ENCODE data around the gene LYAR. TPM values are rescaled to one million over a fixed set of nuclear protein-coding genes. Genes with fewer than 3 reads are reported as not detected.

LYAR gene
- total and polyA plus RNA-seq, 2 of the 13 experiments (the other 11 are each of a cell fraction or from before 2014, with no cell fraction given) = 7.8 to 94.2 TPM

DNA sequence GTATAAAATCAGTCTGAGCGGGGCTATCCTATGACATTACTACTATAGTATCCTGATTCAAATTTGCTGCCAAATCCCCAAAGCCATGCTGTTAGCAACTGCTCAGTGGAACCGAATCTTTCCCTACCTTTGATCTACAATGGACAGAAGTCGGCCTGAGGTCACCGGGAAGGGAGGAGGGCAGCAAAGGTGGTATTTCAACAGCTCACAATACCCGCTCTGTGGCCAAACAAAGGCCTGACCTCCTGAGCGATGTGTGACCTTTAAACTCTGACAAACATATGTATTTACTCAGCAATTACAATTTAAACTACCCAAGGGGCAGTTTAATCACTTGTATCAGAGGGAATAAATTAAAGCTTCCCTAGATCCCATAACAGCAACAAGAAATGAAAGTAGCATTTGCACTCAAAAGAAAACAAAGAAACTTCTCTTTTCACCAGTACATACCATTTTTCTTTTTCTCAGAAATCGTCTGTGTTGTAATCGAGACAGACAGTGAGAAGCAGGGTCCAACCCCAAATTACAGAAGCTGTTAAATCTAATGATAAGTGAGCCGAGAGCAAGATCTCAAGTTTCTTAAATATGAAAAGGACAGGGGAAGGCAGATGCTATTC is 30.4 kb downstream of the LYAR start (continued):
- TF ChIP-seq, protein P1, sequence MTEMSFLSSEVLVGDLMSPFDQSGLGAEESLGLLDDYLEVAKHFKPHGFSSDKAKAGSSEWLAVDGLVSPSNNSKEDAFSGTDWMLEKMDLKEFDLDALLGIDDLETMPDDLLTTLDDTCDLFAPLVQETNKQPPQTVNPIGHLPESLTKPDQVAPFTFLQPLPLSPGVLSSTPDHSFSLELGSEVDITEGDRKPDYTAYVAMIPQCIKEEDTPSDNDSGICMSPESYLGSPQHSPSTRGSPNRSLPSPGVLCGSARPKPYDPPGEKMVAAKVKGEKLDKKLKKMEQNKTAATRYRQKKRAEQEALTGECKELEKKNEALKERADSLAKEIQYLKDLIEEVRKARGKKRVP (CRISPR knock-in tag; IDR thresholded peaks at IDR 0.05) = peak in 1 of 2 experiments; percentile 66; a peak in 2 of 4 replicates
- TF ChIP-seq, protein P2, sequence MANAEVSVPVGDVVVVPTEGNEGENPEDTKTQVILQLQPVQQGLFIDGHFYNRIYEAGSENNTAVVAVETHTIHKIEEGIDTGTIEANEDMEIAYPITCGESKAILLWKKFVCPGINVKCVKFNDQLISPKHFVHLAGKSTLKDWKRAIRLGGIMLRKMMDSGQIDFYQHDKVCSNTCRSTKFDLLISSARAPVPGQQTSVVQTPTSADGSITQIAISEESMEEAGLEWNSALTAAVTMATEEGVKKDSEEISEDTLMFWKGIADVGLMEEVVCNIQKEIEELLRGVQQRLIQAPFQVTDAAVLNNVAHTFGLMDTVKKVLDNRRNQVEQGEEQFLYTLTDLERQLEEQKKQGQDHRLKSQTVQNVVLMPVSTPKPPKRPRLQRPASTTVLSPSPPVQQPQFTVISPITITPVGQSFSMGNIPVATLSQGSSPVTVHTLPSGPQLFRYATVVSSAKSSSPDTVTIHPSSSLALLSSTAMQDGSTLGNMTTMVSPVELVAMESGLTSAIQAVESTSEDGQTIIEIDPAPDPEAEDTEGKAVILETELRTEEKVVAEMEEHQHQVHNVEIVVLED (CRISPR knock-in tag; IDR thresholded peaks at IDR 0.05; ENCODE audit: borderline replicate concordance) = no peak
- 0 out of 2 replicates have a peak, but pooled peaks have one; percentile 46 for TF ChIP-seq SIX1 (CRISPR knock-in tag; IDR thresholded peaks at IDR 0.05; ENCODE audit: borderline replicate concordance)
- no peak for TF ChIP-seq ZNF24 (IDR thresholded peaks at IDR 0.05)
- no peak; the same call in 1 of the 2 replicates for TF ChIP-seq DMAP1 (CRISPR knock-in tag; IDR thresholded peaks at IDR 0.05)
- TF ChIP-seq NR1H2 (CRISPR knock-in tag; IDR thresholded peaks at IDR 0.05; ENCODE audit: borderline replicate concordance, low read depth) = no peak
- TF ChIP-seq ZNF589 (CRISPR knock-in tag; conservative IDR thresholded peaks at IDR 0.05) = no peak
- no peak for TF ChIP-seq SPEN (CRISPR knock-in tag; IDR thresholded peaks at IDR 0.05; ENCODE audit: low read depth)
- peak; percentile 73 for TF ChIP-seq IRF2 (CRISPR knock-in tag; IDR thresholded peaks at IDR 0.05)
- TF ChIP-seq, protein P3, sequence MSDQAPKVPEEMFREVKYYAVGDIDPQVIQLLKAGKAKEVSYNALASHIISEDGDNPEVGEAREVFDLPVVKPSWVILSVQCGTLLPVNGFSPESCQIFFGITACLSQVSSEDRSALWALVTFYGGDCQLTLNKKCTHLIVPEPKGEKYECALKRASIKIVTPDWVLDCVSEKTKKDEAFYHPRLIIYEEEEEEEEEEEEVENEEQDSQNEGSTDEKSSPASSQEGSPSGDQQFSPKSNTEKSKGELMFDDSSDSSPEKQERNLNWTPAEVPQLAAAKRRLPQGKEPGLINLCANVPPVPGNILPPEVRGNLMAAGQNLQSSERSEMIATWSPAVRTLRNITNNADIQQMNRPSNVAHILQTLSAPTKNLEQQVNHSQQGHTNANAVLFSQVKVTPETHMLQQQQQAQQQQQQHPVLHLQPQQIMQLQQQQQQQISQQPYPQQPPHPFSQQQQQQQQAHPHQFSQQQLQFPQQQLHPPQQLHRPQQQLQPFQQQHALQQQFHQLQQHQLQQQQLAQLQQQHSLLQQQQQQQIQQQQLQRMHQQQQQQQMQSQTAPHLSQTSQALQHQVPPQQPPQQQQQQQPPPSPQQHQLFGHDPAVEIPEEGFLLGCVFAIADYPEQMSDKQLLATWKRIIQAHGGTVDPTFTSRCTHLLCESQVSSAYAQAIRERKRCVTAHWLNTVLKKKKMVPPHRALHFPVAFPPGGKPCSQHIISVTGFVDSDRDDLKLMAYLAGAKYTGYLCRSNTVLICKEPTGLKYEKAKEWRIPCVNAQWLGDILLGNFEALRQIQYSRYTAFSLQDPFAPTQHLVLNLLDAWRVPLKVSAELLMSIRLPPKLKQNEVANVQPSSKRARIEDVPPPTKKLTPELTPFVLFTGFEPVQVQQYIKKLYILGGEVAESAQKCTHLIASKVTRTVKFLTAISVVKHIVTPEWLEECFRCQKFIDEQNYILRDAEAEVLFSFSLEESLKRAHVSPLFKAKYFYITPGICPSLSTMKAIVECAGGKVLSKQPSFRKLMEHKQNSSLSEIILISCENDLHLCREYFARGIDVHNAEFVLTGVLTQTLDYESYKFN (CRISPR knock-in tag; conservative IDR thresholded peaks at IDR 0.05) = peak; percentile 98
- TF ChIP-seq BCL6 (CRISPR knock-in tag; IDR thresholded peaks at IDR 0.05) = peak; percentile 67
- no peak for TF ChIP-seq NFKB2 (CRISPR knock-in tag; IDR thresholded peaks at IDR 0.05; ENCODE audit: borderline replicate concordance)
- 0 out of 2 replicates have a peak, but pooled peaks have one; percentile 27 for TF ChIP-seq FOXA1 (IDR thresholded peaks at IDR 0.05)
- peak; percentile 89 for TF ChIP-seq FOXA1 (CRISPR knock-in tag; IDR thresholded peaks at IDR 0.05)
- peak; percentile 95 for TF ChIP-seq NCOA2 (CRISPR knock-in tag; IDR thresholded peaks at IDR 0.05)
- TF ChIP-seq TARDBP (CRISPR knock-in tag; IDR thresholded peaks at IDR 0.05) = peak; percentile 60
- no peak for TF ChIP-seq JDP2 (CRISPR knock-in tag; IDR thresholded peaks at IDR 0.05; ENCODE audit: borderline replicate concordance)
- peak; percentile 52; the same call in 1 of the 2 replicates for TF ChIP-seq MYC (CRISPR knock-in tag; IDR thresholded peaks at IDR 0.05; ENCODE audit: borderline replicate concordance)
- TF ChIP-seq MIER3 (CRISPR knock-in tag; IDR thresholded peaks at IDR 0.05; ENCODE audit: borderline replicate concordance) = peak; percentile 72
- peak; percentile 79 for TF ChIP-seq ZNF792 (CRISPR knock-in tag; IDR thresholded peaks at IDR 0.05)
- TF ChIP-seq ARHGAP35 (CRISPR knock-in tag; IDR thresholded peaks at IDR 0.05; ENCODE audit: borderline replicate concordance) = no peak
- peak; percentile 47; the same call in 1 of the 2 replicates for TF ChIP-seq REPIN1 (CRISPR knock-in tag; IDR thresholded peaks at IDR 0.05; ENCODE audit: borderline replicate concordance, low read depth)
- peak; percentile 52; the same call in 1 of the 2 replicates for TF ChIP-seq POGZ (CRISPR knock-in tag; IDR thresholded peaks at IDR 0.05)
- TF ChIP-seq ZNF558 (CRISPR knock-in tag; IDR thresholded peaks at IDR 0.05; ENCODE audit: borderline replicate concordance) = no peak
- TF ChIP-seq ZNF264 (CRISPR knock-in tag; IDR thresholded peaks at IDR 0.05) = peak; percentile 80
- TF ChIP-seq KDM6A (CRISPR knock-in tag; IDR thresholded peaks at IDR 0.05; ENCODE audit: low read depth) = peak; percentile 91

Measured in HepG2 (cell line).